HG02870 (cell line): ENCODE data around the gene PKMYT1.

Experiments used
- ATAC-seq: cut with Tn5 transposase; IDR thresholded peaks from one replicate; pipeline ENCODE4 v1.9.1; 2021; ENCODE audit warnings: mild to moderate bottlenecking, moderate library complexity; ENCODE audit not compliant: unreplicated experiment

Gene PKMYT1

DNA sequence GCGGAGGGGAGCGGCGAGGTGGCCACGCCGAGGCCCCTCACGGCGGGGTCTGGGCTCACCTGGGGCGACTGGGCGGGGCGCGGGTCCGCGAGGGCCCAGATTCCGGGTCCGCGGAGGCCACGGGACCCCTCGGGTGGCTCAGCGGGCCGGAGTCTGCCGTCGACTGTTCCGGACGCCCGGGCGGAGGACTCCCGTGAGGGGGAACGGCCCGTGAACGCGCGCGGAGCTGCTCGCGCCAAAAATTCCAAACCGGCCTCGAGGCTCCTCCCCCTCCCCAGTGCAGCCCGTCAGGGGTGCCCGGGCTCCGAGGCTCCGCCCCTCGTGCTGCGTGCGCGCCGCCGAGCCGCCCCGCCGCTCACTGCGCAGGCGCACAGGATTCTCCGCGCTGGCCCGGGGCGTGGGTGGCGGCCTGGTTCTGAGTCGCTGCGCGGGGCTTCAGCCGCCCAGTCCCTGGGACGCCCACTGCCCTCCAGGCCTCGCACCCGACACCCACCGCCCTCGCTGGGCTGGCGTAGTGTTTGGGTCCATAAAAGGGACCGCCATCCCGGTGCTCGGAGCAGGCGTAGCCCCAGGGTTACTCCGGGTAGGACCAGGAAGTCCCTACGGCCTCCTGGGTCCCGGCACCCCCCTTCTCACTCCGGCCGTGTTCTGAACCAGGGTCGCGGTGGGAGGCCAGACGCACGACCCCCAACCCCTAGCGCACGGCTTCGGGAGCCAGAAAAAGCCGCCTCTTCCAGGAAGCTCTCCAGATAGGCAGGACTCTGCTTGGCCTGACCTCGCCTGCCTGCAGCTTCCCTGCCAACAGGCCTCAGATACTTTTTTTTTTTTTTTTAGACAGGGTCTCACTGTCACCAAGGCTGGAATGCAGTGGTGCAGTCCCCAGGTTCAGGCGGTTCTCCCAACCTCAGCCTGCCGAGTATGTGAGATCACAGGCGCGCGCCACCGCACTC, at the start of gene PKMYT1:
TSS of gene PKMYT1 (minus strand) at position 220 of the 950 bp plus-strand sequence. CDS start 789 bp downstream, outside the sequence.
- peak; percentile 60 for ATAC-seq

DNA sequence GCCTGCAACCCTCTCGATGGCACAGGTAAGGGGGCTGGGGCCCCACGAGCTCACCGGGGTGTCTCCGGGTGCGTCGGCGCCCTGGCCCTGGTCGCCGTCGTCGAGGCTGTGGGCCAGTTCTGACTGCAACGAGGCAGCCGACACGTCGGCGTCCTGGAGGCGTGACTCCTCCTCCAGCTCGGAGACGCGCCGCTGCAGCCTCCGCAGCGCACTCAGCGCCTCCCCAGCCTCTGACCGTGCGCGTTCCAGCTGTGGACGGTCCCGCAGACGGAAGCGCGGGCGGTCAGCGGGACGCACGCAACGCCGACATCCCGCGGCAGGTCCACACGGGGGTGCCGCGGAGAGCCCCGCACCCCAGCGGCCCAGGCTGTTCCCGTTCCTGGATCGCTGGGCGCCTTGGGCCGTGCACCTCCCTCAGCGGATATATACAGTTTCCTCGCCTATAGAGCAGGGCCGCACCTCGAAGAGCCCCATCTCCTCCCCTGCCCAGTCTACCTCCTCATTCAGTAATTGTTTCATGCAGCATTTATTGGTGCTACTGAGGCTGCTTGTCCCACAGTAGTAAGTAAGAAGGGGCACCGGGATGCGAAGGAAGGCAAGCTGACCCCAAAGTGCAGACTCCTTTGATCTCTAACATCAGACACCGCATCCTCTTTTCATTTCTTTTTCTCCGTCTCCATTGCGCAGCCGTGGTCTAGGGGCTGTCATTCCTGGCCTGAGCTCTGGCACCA, 49.4 kb upstream of the PKMYT1 start:
- no peak for ATAC-seq

DNA sequence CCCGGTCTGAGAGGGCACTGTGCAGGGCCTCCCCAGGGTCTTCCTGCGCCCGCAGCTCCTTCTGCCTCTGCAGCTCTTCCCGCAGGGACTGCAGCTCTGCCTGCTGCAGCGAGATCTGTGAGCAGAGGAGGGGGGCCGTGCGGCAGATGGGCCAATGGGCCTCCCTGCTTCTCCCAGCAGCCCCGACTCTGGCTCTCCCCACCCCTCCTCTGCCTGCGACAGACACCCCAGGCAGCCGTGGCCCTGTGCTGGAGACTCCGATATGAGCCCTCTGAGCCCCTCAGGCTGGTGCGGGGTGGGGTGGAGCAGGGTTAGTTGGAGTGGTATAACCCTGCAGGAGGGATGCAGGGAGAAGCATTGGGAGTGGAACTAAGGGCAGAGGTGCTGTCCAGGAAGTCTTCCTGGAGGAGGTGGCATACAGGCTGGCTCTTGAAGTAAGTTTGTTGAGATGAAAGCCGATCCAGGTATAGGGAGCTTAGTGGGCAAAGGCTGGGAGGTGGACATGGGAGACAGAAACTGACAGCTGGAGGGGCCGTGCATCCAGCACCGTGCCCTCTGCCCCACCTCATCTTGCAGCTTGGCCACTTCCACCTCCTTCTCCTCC, 48.6 kb upstream of the PKMYT1 start:
- ATAC-seq: no peak

DNA sequence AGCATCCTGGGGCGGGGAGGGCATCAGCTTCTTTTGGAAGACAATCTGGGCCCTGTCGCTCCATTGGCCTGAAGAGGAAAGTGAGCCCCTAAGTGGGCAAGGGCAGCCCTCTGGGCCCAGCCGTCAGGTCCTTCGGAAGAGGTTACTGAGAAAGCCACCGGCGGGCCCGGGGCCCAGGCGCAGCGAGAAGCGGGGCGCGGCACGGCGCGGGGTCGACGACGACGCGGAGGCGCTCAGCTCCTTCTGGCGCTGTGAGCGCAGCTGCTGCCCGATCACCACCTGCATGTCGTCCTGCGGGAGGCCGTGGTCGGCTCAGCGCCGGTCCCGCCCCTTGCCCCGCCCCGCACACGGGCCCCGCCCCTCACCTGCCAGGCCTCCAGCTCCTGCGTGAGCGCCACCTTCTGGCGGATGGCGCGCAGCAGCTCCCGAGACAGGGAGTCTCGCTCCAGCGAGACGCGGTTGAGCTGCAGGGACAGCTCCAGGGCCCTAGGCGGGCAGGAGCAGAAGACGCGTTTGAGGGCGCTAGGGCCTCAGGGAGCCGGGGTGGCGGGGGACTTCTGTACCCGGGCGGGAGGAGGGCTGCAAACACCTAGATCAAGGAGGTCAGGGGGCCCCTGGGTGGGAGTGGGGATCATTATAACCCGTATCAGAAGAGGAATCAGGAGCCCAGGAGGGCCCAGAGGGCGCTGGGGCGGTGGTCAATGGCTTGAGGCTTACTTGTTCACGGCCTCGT, 47.9 kb upstream of the PKMYT1 start:
- ATAC-seq: no peak

GRCh38 chr16:3027489-3027795, 47.2 kb upstream of the PKMYT1 start:
- ATAC-seq: no peak

DNA sequence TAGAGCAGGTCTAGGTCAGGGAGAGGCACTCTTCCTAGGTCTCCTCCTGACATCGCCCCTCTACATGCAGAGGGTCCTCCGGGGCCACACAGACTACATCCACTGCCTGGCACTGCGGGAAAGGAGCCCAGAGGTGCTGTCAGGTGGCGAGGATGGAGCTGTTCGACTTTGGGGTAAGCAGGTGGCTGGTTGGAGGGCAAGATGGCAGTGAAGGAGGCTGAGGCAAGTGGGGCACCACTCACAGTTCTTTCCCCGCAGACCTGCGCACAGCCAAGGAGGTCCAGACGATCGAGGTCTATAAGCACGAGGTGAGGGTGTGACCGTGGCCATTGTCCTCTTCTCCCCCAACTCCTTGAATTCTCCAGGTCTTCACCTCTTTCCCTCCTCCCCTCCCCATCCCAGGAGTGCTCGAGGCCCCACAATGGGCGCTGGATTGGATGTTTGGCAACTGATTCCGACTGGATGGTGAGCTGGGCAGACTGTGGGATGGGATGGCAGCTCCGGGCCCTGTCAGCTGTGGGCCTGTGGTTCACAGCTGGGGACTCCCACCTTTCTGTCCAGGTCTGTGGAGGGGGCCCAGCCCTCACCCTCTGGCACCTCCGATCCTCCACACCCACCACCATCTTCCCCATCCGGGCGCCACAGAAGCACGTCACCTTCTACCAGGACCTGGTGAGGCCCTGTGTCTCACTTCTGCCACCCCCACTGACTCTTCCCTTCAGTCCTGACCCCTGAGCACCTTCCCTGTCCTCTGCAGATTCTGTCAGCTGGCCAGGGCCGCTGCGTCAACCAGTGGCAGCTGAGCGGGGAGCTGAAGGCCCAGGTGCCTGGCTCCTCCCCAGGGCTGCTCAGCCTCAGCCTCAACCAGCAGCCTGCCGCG, 46.6 kb upstream of the PKMYT1 start:
- no peak for ATAC-seq

GRCh38 chr16:3026003-3026378, 45.7 kb upstream of the PKMYT1 start:
- no peak for ATAC-seq

DNA sequence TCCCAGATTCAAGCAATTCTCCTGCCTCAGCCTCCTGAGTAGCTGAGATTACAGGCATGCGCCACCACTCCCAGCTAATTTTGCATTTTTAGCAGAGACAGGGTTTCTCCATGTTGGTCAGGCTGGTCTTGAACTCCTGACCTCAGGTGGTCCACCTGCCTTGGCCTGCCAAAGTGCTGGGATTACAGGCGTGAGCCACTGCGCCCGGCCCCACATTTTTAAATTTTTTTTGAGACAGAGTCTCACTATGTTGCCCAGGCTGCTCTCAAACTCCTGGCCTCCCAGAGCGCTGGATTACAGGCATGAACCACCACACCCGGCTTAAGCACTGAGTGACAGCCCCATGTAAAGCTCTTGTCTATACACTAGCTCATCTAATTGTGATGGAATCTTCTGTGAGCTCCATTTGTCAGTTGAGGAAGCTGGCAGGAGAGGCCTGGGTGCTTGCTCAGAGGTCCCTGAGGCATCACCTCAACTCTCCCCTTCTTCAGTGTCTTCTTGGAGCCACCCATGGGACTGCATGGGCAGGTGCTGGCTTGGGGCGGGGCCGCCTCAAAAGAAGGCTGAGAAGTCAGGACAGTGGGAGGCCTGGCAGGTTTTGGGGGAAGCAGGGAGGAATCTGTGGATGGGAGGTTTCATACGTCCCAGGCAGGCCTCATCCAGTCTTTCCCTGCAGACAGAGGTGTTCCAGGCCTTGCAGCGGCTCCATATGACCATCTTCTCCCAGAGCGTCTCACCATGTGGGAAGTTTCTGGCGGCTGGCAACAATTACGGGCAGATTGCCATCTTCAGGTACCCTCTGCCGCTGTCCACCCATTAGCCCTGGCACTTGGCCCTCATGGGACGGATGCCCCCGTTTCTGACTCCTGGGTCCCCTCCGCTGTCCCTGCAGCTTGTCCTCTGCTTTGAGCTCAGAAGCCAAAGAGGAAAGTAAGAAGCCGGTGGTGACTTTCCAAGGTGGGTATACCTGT, 45.1 kb upstream of the PKMYT1 start:
- no peak for ATAC-seq

DNA sequence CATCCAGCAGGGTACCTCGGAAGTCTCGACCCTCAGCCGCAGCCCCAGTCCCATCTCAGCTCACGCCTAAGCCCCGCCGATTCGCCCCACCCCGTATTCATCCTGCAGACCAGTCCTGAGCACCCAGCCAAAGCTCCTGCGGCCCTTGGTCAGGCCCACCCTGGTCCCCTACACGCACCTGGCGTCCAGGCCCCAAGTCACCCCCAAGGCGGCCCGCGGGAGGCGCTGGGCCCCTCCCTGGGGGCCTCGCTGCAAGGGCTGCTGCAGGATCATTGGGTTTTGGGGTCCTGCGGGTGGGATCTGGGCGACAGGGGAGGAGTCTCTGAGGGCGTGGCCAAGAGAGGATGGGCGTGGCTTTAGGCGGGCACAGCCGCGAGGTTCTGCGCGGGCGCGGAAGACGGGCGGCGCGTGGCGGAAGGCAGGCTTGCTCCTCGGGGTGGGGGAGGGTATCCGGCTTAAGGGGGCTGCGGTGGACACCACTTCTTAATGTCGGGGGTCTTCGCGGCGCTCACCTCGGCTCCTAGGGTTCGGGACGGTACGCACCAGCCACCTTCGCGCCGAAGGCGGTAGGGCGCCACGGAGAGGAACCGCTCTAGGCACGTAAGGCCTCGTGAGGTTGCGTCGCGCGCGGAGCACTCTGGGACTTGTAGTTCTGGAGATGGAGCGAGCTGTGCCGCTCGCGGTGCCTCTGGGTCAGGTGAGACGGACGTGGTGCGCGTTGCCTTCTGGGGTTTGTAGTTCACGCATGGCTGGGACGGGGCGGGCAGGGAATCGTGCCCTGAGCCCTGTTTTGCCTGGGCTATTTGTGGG, 43.6 kb upstream of the PKMYT1 start, which contains the start of the genes HCFC1R1 and THOC6:
TSS of gene HCFC1R1 (minus strand) at position 274 of the 810 bp plus-strand sequence. CDS start at position 273, 1 bp downstream.
TSS of gene THOC6 (plus strand) at position 367 of the 810 bp plus-strand sequence. CDS start at position 659, 292 bp downstream.
- peak; percentile 75 for ATAC-seq

DNA sequence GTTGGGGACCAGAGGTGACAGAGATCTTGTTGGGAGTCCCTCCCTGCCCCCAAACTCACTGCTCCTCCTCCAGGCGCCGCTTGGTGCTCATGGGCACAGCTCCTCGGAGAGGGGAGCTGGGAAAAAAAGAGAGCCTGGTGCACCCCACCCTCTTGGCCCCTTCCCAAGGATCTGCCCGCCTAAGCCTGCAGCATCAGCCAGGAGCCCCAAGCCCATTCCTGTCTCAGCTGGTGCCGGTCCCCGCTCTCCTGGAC, 43.1 kb upstream of the PKMYT1 start:
- no peak for ATAC-seq

DNA sequence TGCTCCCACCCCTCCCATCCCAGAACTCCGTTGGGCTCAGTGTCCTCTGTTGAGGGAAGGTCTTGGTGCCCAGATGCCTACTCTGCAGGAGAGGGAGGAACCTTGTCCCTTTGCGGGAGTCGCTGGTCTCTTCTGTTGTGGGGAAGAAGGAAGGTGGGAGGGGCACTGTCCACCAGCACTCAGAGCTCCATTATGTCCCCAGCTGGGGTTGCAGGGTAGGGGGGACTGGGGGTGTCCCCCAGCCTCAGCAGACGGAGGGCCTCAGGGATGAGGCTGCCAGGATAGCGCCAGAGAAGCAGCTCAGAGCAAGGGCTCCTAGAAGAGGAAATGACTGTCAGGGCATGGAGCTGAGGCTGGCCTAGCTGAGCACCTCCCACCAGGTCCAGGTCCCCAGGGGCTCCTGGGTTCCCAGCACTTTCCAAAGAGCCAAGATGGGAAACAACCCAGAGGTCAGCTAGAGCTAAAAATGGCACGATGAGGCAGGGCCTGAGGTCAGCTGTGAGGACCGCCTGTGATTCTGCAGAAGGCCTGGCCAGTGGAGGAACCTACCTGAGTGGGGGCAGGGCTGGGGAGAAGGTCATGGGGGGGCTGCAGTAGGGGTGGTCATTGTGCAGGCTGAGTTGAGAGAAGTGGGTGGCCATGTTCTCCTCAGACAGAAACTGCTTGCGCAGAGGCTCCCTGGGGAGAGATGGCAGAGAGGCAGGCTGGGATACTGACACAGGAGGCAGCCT, 42.6 kb upstream of the PKMYT1 start:
- ATAC-seq: no peak

- ATAC-seq: no peak
Measured at GRCh38 chr16:3022208-3022683, 42.0 kb upstream of the PKMYT1 start.

- no peak for ATAC-seq
Measured at GRCh38 chr16:3021449-3022207, 41.4 kb upstream of the PKMYT1 start.

DNA sequence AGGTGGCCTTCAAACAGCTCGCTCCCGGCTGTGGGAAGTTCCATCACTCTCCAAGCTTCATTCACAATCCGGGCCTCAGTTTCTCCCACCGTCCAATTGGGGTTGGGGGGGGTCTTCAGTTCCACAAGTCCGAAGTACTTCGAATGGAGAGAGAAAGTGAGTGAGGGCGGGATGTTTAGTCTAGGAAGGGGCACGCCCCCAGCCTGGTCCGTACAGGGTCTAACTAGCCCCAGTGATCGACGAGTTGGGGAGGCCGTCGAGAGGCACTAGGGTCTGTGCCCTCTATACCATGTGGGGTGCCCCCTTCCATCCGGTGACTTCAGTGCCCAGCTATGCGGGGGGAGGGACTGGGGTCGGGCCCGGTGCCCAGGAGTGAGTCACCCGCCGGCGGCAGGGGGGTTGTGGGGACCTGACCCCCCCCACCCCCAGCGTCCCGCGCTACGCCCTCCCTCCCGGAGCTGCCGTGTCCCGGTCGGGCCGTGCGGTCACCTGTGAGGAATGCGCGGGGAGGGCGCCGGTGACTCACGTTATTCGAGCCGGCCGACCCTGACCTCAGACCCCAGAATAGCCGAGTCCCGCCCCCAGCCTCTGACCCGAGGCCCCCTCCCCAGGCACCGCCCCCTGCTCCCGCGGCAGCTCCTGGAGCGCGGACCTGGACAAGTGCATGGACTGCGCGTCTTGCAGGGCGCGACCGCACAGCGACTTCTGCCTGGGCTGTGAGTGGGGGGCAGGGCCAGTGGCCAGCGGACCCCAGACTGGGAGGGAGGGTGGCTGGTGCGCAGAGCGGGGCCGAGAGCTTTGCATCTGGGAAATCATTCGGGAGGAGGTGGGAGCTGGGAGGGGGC, 40.6 kb upstream of the PKMYT1 start:
- ATAC-seq: no peak

DNA sequence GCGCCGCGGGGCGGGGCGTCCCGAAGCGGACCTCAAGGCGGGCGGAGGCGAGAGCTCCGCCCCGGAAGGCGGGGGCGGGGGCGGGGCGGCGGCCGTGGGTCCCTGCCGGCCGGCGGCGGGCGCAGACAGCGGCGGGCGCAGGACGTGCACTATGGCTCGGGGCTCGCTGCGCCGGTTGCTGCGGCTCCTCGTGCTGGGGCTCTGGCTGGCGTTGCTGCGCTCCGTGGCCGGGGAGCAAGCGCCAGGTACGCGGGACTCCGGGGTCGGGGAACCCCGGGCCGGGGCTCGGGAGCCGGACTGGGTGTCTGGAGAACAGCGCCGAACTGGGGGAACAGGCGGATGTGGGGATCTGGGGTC, 40.0 kb upstream of the PKMYT1 start, which contains the start of gene TNFRSF12A:
TSS of gene TNFRSF12A (plus strand) at position 122 of the 357 bp plus-strand sequence. CDS start at position 152, 30 bp downstream.
- ATAC-seq: no peak
